HCT116 (cell line): ENCODE data around the gene PRCP. TPM values are rescaled to one million over a fixed set of nuclear protein-coding genes. Genes with fewer than 3 reads are reported as not detected.

Source experiments
- ATAC-seq: fragments of 200-7000 bp; cut with Tn5 transposase; 2 replicates; pipeline ENCODE4 v1.9.1; 2020; ENCODE audit warnings: mild to moderate bottlenecking, moderate library complexity
- BruUV-seq: library from RNA; stranded (reverse); fragments of 400-500 nt; replicated peaks from 2 replicates; lab custom pipeline; 2021; lab: Mats Ljungman, UMichigan
- CTCF ChIA-PET: fragments of 300-600 bp; sonication (Branson Sonifier 250); formaldehyde crosslinking; loops from one replicate; lab custom pipeline; 2021; ENCODE audit warnings: antibody characterized with exemption; lab: Charles Lee
- POLR2A ChIA-PET: fragments of 300-600, 350-600 bp; sonication (Branson Sonifier 250); formaldehyde crosslinking; loops from one replicate; lab custom pipeline; 2021; ENCODE audit warnings: antibody characterized with exemption; lab: Charles Lee
- RAD21 ChIA-PET, 2 experiments: fragments of 300-600 bp; sonication (Branson Sonifier 250); formaldehyde crosslinking; loops; one replicate each; lab custom pipeline; 2023; ENCODE audit warnings: low total read pairs in 2 of 2; ENCODE audit not compliant: uncharacterized antibody in 2 of 2, unreplicated experiment in 2 of 2, low non-redundant PET in 1 of 2; lab: Charles Lee
- DNase-seq: peaks from one replicate; pipeline ENCODE4 v3.0.0-alpha.2; 2010; ENCODE audit warnings: low read depth, low spot score
- H2AFZ ChIP-seq: fragments of 200-600 bp; shearing (Covaris generic), sonication (generic); 2 replicates; pipeline ENCODE4 v1.6.1; 2017; ENCODE audit warnings: low read depth, mixed run types, mixed read lengths, antibody characterized with exemption, low read length; ENCODE audit not compliant: poor library complexity, severe bottlenecking
- H3K27ac ChIP-seq: 2 replicates; pipeline ENCODE4 v1.5.1; 2012; ENCODE audit warnings: low read depth, low read length
- H3K27me3 ChIP-seq: fragments of 200-600 bp; sonication (generic); 2 replicates; pipeline ENCODE4 v1.6.1; 2016; ENCODE audit warnings: mixed run types, low read length, mixed read lengths; ENCODE audit not compliant: insufficient read depth
- H3K36me3 ChIP-seq, 2 experiments: fragments of 200-500 bp in 1 of 2; fragments of 200-600 bp in 1 of 2; sonication (Bioruptor generic) in 1 of 2; sonication (generic) in 1 of 2; 2 replicates each; pipeline versions ENCODE4 v1.5.1 to v1.6.1; 2014 to 2016; ENCODE audit warnings: low read length in 2 of 2, inconsistent platforms in 1 of 2, mixed read lengths in 1 of 2, mixed run types in 1 of 2; ENCODE audit not compliant: insufficient read depth in 2 of 2, control insufficient read depth in 1 of 2
- H3K4me1 ChIP-seq, 2 experiments: fragments of 200-600 bp in 1 of 2; sonication (generic) in 1 of 2; 2 replicates each; pipeline versions ENCODE4 v1.5.1 to v1.6.1; 2012 to 2017; ENCODE audit warnings: low read length in 2 of 2, inconsistent platforms in 1 of 2, mild to moderate bottlenecking in 1 of 2, mixed read lengths in 1 of 2, mixed run types in 1 of 2, moderate library complexity in 1 of 2; ENCODE audit not compliant: insufficient read depth in 2 of 2, control insufficient read depth in 1 of 2
- H3K4me2 ChIP-seq: fragments of 200-600 bp; sonication (generic); 2 replicates; pipeline ENCODE4 v1.6.1; 2017; ENCODE audit warnings: mixed run types, low read length, mixed read lengths
- H3K4me3 ChIP-seq, 2 experiments: fragments of 200-600 bp in 1 of 2; sonication (generic) in 1 of 2; replicated peaks in 1 of 2; 2 replicates each; pipeline ENCODE4 v1.5.1; 2011 to 2016; ENCODE audit warnings: low read length in 2 of 2, control low read depth in 1 of 2, low read depth in 1 of 2, mild to moderate bottlenecking in 1 of 2, mixed read lengths in 1 of 2, mixed run types in 1 of 2
- H3K79me2 ChIP-seq: fragments of 200-600 bp; sonication (generic); 2 replicates; pipeline ENCODE4 v1.6.1; 2017; ENCODE audit warnings: mild to moderate bottlenecking, mixed run types, low read length, moderate library complexity, mixed read lengths; ENCODE audit not compliant: insufficient read depth
- H3K9ac ChIP-seq: fragments of 200-600 bp; sonication (generic); 2 replicates; pipeline ENCODE4 v1.6.1; 2016; ENCODE audit warnings: low read length, mixed read lengths
- H3K9me2 ChIP-seq: fragments of 200-600 bp; sonication (generic), shearing (Covaris generic); 2 replicates; pipeline ENCODE4 v1.6.1; 2017; ENCODE audit warnings: mixed run types, mild to moderate bottlenecking, moderate library complexity; ENCODE audit not compliant: insufficient read depth
- H3K9me3 ChIP-seq, 2 experiments: fragments of 200-500 bp in 1 of 2; fragments of 200-600 bp in 1 of 2; sonication (Bioruptor generic) in 1 of 2; sonication (generic) in 1 of 2; 2 replicates each; pipeline ENCODE4 v1.6.1; 2014 to 2017; ENCODE audit warnings: low read length in 2 of 2, mixed read lengths in 2 of 2, inconsistent platforms in 1 of 2, low read depth in 1 of 2, mild to moderate bottlenecking in 1 of 2, mixed run types in 1 of 2, moderate library complexity in 1 of 2; ENCODE audit not compliant: control insufficient read depth in 1 of 2, insufficient read depth in 1 of 2
- H4K20me1 ChIP-seq: fragments of 200-600 bp; sonication (generic), shearing (Covaris generic); 2 replicates; pipeline ENCODE4 v1.6.1; 2017; ENCODE audit warnings: mixed run types, mild to moderate bottlenecking, moderate library complexity; ENCODE audit not compliant: insufficient read depth
- EZH2 ChIP-seq: fragments of 200-600 bp; sonication (generic); IDR thresholded peaks from 2 replicates; pipeline ENCODE4 v1.6.1; 2017; ENCODE audit warnings: antibody characterized with exemption, mixed run types
- EZH2phosphoT487 ChIP-seq: fragments of 200-600 bp; IDR thresholded peaks from 2 replicates; pipeline ENCODE4 v1.6.1; 2018; ENCODE audit warnings: antibody characterized with exemption, borderline replicate concordance
- YY1 ChIP-seq: IDR thresholded peaks from 2 replicates; pipeline ENCODE4 v1.6.1; 2011; ENCODE audit warnings: low read length, low read depth, moderate library complexity, mild to moderate bottlenecking; ENCODE audit not compliant: insufficient replicate concordance; ENCODE audit errors: extremely low read depth
- intact Hi-C: fragments of 100-400 bp; cut with micrococcal nuclease; formaldehyde crosslinking; loops from 2 replicates; pipeline ENCODE4 v1.10.0; 2022
- total RNA-seq: library from RNA; stranded (reverse); gene quantifications from one replicate; pipeline ENCODE4 v1.2.1, GENCODE V29; 2021; ENCODE audit not compliant: unreplicated experiment
- TF ChIP-seq, protein P1 (sequence below), 3 experiments: fragments of 200-600 bp in 1 of 3; sonication (generic) in 1 of 3; IDR thresholded peaks in 2 of 3; conservative IDR thresholded peaks in 1 of 3; 2 replicates each; pipeline ENCODE4 v1.5.1; 2012 to 2017; ENCODE audit warnings: low read depth in 2 of 3, low read length in 2 of 3, antibody characterized with exemption in 1 of 3, borderline replicate concordance in 1 of 3, control low read depth in 1 of 3, mild to moderate bottlenecking in 1 of 3, mixed read lengths in 1 of 3, mixed run types in 1 of 3, moderate library complexity in 1 of 3; ENCODE audit not compliant: insufficient read depth in 1 of 3
- TF ChIP-seq, protein P2 (sequence below): IDR thresholded peaks from 2 replicates; pipeline ENCODE4 v1.6.1; 2012

PRCP gene
- total RNA-seq, 1 experiment from 2014 or later: 50.0 TPM

DNA sequence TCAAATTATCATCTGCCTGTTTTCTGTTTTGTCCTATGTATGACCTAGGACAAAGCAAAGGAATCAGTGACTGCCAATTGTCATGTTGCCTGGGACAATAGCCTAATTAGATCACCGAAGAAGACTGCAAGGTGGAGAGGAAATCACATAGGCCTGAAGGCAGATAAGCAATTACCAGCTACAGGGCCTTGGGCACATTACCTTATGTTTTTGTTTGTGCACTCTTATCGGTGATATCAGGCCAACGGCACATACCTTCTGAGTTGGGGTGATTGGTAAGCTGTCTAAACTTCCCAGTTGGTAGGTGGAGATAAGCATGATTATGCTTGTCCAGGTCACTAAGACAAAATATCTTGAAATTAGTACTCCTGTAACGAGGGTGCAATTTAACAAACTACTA is 108.5 kb downstream of the PRCP start:
- no peak overlapping the region for H2AFZ ChIP-seq
- RAD21 ChIA-PET: no interaction called here
- DNase-seq: no peak

More for the DNA sequence above, 108.5 kb downstream of the PRCP start:
- no peak overlapping the region for H3K4me3 ChIP-seq
- no peaks in the 10 kb centered on the region for H3K79me2 ChIP-seq
- ChIA-PET POLR2A (no interaction called here), CTCF (no interaction called here)
- no peak overlapping the region for H3K4me2 ChIP-seq
- H4K20me1 ChIP-seq: no peaks in the 10 kb centered on the region
- H3K9me2 ChIP-seq: no peaks in the 10 kb centered on the region
- intact Hi-C loops: no loop called here
- H3K27ac ChIP-seq: no peak overlapping the region
- TF ChIP-seq EZH2 (no peak), EZH2phosphoT487 (no peak), YY1 (no peak)
- TF ChIP-seq, protein P1, sequence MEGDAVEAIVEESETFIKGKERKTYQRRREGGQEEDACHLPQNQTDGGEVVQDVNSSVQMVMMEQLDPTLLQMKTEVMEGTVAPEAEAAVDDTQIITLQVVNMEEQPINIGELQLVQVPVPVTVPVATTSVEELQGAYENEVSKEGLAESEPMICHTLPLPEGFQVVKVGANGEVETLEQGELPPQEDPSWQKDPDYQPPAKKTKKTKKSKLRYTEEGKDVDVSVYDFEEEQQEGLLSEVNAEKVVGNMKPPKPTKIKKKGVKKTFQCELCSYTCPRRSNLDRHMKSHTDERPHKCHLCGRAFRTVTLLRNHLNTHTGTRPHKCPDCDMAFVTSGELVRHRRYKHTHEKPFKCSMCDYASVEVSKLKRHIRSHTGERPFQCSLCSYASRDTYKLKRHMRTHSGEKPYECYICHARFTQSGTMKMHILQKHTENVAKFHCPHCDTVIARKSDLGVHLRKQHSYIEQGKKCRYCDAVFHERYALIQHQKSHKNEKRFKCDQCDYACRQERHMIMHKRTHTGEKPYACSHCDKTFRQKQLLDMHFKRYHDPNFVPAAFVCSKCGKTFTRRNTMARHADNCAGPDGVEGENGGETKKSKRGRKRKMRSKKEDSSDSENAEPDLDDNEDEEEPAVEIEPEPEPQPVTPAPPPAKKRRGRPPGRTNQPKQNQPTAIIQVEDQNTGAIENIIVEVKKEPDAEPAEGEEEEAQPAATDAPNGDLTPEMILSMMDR (IDR thresholded peaks at IDR 0.05 in 2 of 3, conservative IDR thresholded peaks at IDR 0.05 in 1 of 3; ENCODE audit: borderline replicate concordance in 1 of 3, insufficient read depth in 1 of 3, low read depth in 2 of 3, low read length in 2 of 3): no peak
- TF ChIP-seq, protein P2, sequence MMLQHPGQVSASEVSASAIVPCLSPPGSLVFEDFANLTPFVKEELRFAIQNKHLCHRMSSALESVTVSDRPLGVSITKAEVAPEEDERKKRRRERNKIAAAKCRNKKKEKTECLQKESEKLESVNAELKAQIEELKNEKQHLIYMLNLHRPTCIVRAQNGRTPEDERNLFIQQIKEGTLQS: no peak
- TF ChIP-seq, all 23 proteins: peak for 0
- Histone ChIP-seq H3K9ac (no peak overlapping the region), H3K4me1 (no peaks in the 10 kb centered on the region), H3K27me3 (no peaks in the 10 kb centered on the region; the same call in 1 of the 2 replicates), H3K36me3 (no peaks in the 10 kb centered on the region), H3K9me3 (no peaks in the 10 kb centered on the region)
- ATAC-seq: no peak
- BruUV-seq: no TSS peak
